ENCODE results near the gene C5orf47. TPM values are rescaled to one million over a fixed set of nuclear protein-coding genes. Genes with fewer than 3 reads are reported as not detected.

The C5orf47 gene
- total and polyA plus RNA-seq, 2 of the 4 experiments (the other 2 are of a cell fraction) = not detected

GRCh38 chr5:173968154-173968797, 20.7 kb upstream of the C5orf47 start:
- Histone ChIP-seq H3K18ac (ENCODE audit: low read depth, low read length) (no peak overlapping the region), H2BK15ac (ENCODE audit: low read depth, low read length) (no peak overlapping the region; the same call in 2 of the 3 replicates), H3K4me2 (ENCODE audit: low read depth, low read length) (no peak overlapping the region), H2BK120ac (ENCODE audit: low read depth, low read length) (no peak overlapping the region), H2BK20ac (ENCODE audit: low read depth, low read length) (peak overlapping the region; percentile 59), H3K79me1 (ENCODE audit: low read depth in 1 of 2, low read length in 2 of 2) (no peaks in the 10 kb centered on the region), H3K4me1 (ENCODE audit: control insufficient read depth, insufficient read depth, low read length) (peaks cover 11% of the 10 kb centered on the region), H3K4me3 (ENCODE audit: insufficient read depth, low read depth, low read length) (no peak overlapping the region), H3K23ac (ENCODE audit: low read depth, low read length) (no peak overlapping the region), H3K4ac (ENCODE audit: low read depth, low read length) (0 out of 2 replicates have a peak overlapping the region, but pooled peaks have one; percentile 10), H2BK5ac (ENCODE audit: low read depth, low read length, poor library complexity, severe bottlenecking) (no peak overlapping the region), H3K56ac (ENCODE audit: extremely low read depth, insufficient read depth, low read length) (no peak overlapping the region), H2AK9ac (replicated peaks; ENCODE audit: low read depth, low read length, poor library complexity) (no peak overlapping the region), H3K9me3 (ENCODE audit: control insufficient read depth, insufficient read depth, low read length) (no peaks in the 10 kb centered on the region), H4K20me1 (ENCODE audit: insufficient read depth, low read length) (no peaks in the 10 kb centered on the region), H2AFZ (replicated peaks; ENCODE audit: low read length, poor library complexity) (no peak overlapping the region), H2AK5ac (ENCODE audit: low read depth, low read length) (0 out of 2 replicates have a peak overlapping the region, but pooled peaks have one; percentile 79), H3K27me3 (ENCODE audit: control insufficient read depth, insufficient read depth, low read length) (no peaks in the 10 kb centered on the region), H3K9ac (ENCODE audit: low read depth, low read length) (no peak overlapping the region), H4K91ac (ENCODE audit: insufficient read depth, low read depth, low read length) (no peak overlapping the region), H3K36me3 (ENCODE audit: control insufficient read depth, insufficient read depth, low read length) (no peaks in the 10 kb centered on the region), H3K27ac (ENCODE audit: insufficient read depth, low read length) (no peak overlapping the region), H3K9me1 (ENCODE audit: insufficient read depth, low read length) (no peaks in the 10 kb centered on the region; the same call in 1 of the 2 replicates), H4K8ac (ENCODE audit: low read depth in 2 of 2, low read length in 2 of 2) (no peak overlapping the region), H4K5ac (ENCODE audit: low read depth, low read length) (no peak overlapping the region), H3K14ac (replicated peaks; ENCODE audit: low read depth, low read length) (no peak overlapping the region)
- in situ Hi-C loops (cut with MboI; ENCODE audit: low sequenced_read_pairs) = no loop called here
- intact Hi-C loops (cut with micrococcal nuclease) = loop anchor here (1.0 kb wide), 1 partner anchor 74 kb away; no protein-coding TSS in a partner anchor
- DNase-seq (no peak), ATAC-seq (ENCODE audit: low read depth) (no peak)
- WGBS, 2 experiments (ENCODE audit: extremely low coverage in 2 of 2, insufficient read length in 1 of 2) = no CpG with 5 or more reads among the region's 9 CpGs
- ChIA-PET CTCF (no interaction called here), POLR2A (ENCODE audit: unreplicated experiment) (interaction anchor here (0.6 kb wide), 1 partner anchor 557 kb away, joined by 4 read pairs; no protein-coding TSS in a partner anchor)
- no peak for TF ChIP-seq RAD21 (IDR thresholded peaks at IDR 0.05; ENCODE audit: low read length)
- no peak for TF ChIP-seq SMC3 (IDR thresholded peaks at IDR 0.05; ENCODE audit: low read depth, low read length)
- TF ChIP-seq CEBPB (IDR thresholded peaks at IDR 0.05; ENCODE audit: low read depth, low read length) = no peak
- no peak for TF ChIP-seq ELK1 (IDR thresholded peaks at IDR 0.05; ENCODE audit: borderline replicate concordance, low read depth, low read length)
- no peak for TF ChIP-seq FOS (IDR thresholded peaks at IDR 0.05; ENCODE audit: low read depth, low read length)
- TF ChIP-seq MAFK (IDR thresholded peaks at IDR 0.05; ENCODE audit: low read depth, low read length) = no peak
- TF ChIP-seq BHLHE40 (IDR thresholded peaks at IDR 0.05; ENCODE audit: low read depth, low read length) = no peak
- TF ChIP-seq RFX5 (IDR thresholded peaks at IDR 0.05; ENCODE audit: low read depth, low read length) = no peak
- TF ChIP-seq CTCF (conservative IDR thresholded peaks at IDR 0.05; ENCODE audit: low read depth, low read length) = no peak
- TF ChIP-seq POLR2A (IDR thresholded peaks at IDR 0.05; ENCODE audit: low read depth, low read length) = no peak
- no peak for TF ChIP-seq CHD1 (IDR thresholded peaks at IDR 0.05; ENCODE audit: low read depth, low read length)
- TF ChIP-seq MXI1 (IDR thresholded peaks at IDR 0.05; ENCODE audit: borderline replicate concordance, low read depth, low read length) = no peak
- no peak for TF ChIP-seq NFE2L2 (IDR thresholded peaks at IDR 0.05; ENCODE audit: low read depth, low read length)
- TF ChIP-seq MAZ (IDR thresholded peaks at IDR 0.05; ENCODE audit: borderline replicate concordance, low read depth, low read length) = no peak
- TF ChIP-seq RCOR1 (IDR thresholded peaks at IDR 0.05; ENCODE audit: insufficient replicate concordance, low read length) = no peak
- no peak for TF ChIP-seq USF2 (IDR thresholded peaks at IDR 0.05; ENCODE audit: low read depth, low read length)
- dilution Hi-C loops (cut with HindIII; ENCODE audit: low sequenced_read_pairs, unreplicated experiment) = no loop called here
- no TSS peak for BruUV-seq (replicated peaks)

Data from IMR-90 (cell line).